CD4-positive, alpha-beta T cell treated with Interleukin-17A for 1 hour (primary cell): ENCODE results near the gene C4orf36.

Experiments used
- DNase-seq: peaks from one replicate; pipeline ENCODE4 v3.0.0-alpha.2; 2020

Gene C4orf36

GRCh38 chr4:86853209-86853608, 39.0 kb downstream of the C4orf36 start:
- DNase-seq, result no peak

- no peak for DNase-seq
These were observed 43.2 kb downstream of the C4orf36 start, which contains the start of gene SLC10A6 for GRCh38 chr4:86848732-86849619. SLC10A6 (minus strand) TSS chr4:86849384; CDS start chr4:86849115, 269 bp downstream.

- DNase-seq, result no peak
These were observed 44.1 kb downstream of the C4orf36 start for GRCh38 chr4:86848136-86848535.

GRCh38 chr4:86847571-86847970, 44.7 kb downstream of the C4orf36 start:
- no peak for DNase-seq

GRCh38 chr4:86846921-86847320, 45.3 kb downstream of the C4orf36 start:
- DNase-seq, result no peak

GRCh38 chr4:86845593-86845992, 46.6 kb downstream of the C4orf36 start:
- no peak for DNase-seq

GRCh38 chr4:86841309-86841708, 50.9 kb downstream of the C4orf36 start:
- no peak for DNase-seq

GRCh38 chr4:86840858-86841257, 51.4 kb downstream of the C4orf36 start:
- no peak for DNase-seq

GRCh38 chr4:86837691-86838503, 54.3 kb downstream of the C4orf36 start:
- DNase-seq, result no peak

GRCh38 chr4:86835677-86836076, 56.5 kb downstream of the C4orf36 start:
- DNase-seq, result no peak

GRCh38 chr4:86834901-86835300, 57.3 kb downstream of the C4orf36 start:
- DNase-seq, result no peak

GRCh38 chr4:86833615-86834014, 58.6 kb downstream of the C4orf36 start:
- DNase-seq, result no peak

- DNase-seq, result no peak
These were observed 60.7 kb downstream of the C4orf36 start for GRCh38 chr4:86831262-86832130.
